HG03571 (cell line): Measurements from ENCODE around the gene PNMA8C.
"Not testable (repeated sequence)": the region's sequence is repeated elsewhere in the genome, so short reads cannot be mapped to it uniquely, and the experiment has no call there.

Experiments used
- ATAC-seq: cut with Tn5 transposase; IDR thresholded peaks from one replicate; pipeline ENCODE4 v1.9.1; 2021; ENCODE audit not compliant: unreplicated experiment

PNMA8C gene

GRCh38 chr19:46411925-46412649 lies 16.6 kb downstream of the PNMA8C start:
- ATAC-seq = no peak

- no peak for ATAC-seq
Measured at GRCh38 chr19:46411088-46411924, 17.4 kb downstream of the PNMA8C start.

DNA sequence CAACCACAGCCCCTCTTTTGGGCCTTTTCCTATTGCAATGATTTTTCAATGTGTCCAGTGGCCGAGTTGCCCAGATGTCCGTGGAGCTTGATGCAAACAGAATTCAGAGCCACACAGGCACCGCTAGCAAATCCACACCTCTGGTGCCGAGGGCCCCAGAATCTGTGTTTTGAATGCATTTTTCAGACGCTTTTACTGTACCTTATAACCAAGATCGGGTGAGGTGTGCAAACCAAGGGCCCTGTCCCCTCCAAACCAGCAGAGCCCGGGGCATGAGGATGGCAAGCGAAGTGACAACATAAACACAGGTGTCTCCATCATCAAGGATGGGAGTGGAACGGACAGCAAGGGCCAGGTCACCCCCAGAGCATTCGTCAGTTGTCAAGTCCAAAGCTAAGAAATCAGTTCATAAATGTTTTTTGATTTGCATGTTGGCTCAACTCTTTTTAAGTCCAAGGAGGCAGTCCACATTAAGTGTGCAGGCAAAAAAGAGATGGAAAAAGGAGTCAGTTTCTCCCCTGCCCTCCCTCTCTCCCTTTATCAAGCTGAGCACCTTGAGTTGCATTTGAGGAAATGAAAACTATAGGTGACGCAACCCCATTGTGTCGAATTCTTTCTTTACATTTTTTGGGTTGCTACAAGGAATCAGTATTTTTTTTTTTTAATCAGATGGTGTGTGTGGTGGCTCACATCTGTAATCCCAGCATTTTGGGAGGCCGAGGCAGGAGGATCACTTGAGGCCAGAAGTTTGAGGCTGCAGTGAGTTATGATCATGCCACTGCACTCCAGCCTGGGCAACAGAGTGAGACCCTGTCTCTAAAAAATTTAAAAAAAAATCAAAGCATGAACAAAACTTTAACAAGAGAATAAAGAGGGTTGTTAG lies 18.3 kb downstream of the PNMA8C start:
- no peak for ATAC-seq

DNA sequence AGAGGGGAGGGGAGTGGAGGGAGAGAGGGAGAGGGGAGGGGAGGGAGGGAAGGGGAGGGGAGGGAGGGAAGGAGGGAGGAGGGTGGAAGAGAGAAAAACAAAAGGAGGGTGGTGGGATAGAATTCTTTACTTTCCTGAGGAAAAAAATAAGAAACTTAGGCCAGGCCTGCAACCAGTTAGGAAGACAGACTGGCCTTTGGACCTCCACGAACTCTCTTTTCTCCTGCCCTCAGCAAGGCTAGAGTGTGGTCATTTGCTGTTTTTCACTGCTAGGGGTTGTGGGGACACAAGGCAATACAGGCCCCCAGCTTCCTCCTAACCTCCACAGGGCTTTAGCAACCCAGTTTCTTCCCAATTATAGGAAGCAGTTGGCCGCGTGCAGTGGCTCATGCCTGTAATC lies 19.5 kb downstream of the PNMA8C start:
- ATAC-seq = no peak

GRCh38 chr19:46408664-46409039 lies 20.1 kb downstream of the PNMA8C start:
- no peak for ATAC-seq

DNA sequence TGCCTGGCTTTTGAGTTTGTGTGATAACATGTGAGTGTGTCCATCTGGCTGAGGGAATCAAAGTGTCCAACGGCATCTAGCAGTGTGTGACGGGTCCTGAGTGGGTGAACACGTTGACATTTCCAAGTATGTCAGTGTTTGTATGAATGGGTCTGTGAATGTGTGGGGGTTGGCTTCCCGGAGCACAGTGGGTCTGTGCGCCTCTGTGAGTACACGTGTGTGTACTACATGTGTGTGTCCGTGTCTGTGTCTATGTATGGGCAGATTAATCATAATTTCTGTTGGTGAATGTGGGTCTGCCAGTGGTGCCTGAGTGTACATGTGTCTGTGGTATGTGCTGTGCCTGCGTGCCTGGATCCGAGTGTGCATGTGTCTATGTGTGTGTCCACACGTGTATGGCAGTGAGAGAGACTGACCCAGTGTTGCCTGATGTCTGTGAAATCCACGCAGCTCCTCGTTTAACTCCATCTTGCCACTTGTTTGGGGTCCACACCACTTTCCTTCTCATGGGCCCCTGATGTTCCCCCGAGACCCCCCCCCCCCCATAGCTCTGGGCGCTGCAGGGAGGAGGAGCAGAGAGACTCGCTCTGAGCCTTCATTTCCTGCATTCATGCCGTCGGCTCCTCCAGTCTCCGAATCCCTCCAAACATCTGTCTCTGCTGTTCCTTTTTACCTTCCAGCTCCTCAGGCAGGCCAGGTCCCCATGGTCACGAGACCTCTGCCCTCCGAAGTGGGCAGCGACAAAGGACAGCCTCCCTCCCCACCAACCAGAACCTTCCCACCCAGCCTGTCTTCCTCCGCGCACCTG lies 20.7 kb downstream of the PNMA8C start:
- no peak for ATAC-seq

DNA sequence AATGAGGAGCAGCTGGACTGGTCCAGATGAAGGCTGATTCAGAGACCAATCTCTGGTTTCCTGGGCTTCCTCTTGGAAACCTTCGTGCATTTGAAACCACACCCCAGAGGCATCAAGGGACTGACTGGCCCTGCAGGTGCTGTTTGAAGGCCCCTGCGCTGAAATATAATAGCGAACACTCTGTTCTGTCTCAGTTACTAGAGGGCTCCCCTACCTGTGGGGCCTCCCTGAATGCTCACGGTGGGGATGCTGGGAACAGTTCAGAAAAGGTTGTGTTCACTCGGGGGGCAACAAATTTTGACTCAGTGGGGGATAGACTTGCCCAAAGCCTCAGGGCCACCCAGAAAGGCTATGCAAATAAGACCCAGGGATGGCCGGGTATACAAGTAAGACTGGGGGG lies 21.8 kb downstream of the PNMA8C start:
- ATAC-seq = no peak

GRCh38 chr19:46404753-46405468 lies 23.8 kb downstream of the PNMA8C start:
- no peak for ATAC-seq

DNA sequence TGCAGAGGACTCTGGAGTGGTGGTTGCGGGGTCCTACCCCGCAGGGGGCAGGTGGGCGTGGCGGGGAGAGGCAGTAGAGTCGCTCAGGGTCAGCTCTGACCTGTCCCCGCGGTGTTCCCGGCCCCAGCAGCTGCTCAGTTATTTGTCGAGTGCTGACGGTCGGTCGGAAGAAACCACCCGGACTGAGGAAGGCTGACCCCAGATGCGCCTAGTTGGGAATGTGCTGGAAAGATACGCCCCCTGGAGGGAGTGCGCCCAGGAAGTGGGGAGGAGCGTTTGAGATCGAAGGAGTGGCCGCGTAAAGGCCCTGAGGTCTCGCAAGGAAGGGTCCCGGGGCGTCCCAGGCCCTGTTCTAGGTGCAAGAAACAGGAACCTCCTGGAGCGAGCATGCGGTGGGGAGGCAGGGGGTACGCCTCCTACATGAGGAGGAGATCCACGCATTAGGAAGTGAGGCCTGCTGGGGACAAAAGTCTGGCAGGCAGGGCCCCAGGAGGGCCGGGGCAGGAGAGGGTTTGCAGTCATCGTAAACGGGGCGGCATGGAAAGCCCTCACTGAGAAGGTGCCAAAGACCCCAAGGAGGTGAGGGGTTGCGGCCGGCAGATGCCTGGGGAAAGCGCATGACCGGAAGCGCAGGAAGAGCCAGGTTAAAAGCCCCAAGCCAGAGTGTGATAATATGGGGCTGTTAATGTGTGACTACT lies 24.5 kb downstream of the PNMA8C start:
- ATAC-seq = no peak

GRCh38 chr19:46402725-46403124 lies 26.0 kb downstream of the PNMA8C start:
- ATAC-seq = no peak

- ATAC-seq = not testable (repeated sequence)
Measured at GRCh38 chr19:46397801-46398479, 30.8 kb downstream of the PNMA8C start.

DNA sequence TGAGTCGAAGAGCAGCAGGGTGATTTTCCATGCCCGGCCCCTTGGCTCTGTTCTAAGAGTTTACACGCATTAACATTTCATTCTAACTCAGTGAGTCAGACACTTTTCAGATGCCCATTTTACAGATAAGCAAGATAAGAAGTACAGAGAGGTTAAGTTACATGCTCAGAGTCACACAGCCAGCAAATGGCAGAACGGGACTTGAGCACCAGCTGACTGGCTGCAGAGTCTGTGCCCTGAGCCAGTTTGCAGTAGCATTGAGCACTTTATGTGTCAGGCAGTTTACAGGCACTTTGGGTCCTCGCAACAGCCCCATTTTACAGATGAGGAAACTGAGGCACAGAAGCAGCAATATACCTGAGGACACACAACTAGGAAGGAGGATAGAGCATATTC lies 34.3 kb downstream of the PNMA8C start:
- no peak for ATAC-seq

DNA sequence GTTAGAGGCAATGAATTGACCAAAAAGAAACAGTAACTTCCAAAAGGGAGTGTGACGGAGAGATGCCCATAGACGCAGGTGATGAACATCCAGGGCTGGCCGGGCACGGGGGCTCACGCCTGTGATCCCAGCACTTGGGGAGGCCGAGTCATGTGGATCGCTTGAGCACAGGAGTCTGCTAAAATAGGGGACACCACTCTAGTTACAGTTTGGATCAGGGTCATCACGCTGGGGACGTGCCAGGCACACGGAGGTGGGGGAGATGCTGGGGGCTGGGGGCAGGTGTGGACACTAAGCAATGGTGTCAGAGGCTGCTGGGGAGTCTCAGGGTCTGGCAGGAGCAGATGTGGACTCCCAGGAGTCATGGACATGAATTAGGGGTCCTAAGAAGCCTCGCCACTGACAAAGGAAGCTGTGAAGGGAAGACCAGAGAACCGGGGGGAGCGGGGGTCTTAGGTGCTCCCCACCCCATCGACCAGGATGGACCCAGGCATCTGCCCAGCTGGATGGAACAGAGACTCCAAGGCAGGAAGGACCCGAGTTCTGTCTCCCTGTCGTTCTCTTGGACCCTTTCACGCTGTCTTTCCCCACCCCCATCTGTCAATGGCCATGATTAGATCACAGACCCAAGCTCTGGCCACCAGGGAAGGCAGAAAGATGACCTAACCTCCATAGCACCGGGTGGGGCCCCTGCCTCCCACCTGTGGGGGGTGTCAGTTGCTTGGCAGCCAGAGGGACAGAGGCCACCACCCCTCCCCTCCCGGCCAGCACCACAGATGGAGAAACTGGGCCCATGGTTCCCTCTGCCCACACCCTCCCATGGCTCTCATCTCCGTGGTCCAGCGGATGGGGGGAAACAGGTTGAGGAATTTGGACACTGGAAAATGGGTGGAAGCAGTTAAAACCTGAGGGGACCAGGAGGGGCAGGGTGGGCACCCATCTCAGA lies 35.0 kb downstream of the PNMA8C start:
- ATAC-seq = no peak

DNA sequence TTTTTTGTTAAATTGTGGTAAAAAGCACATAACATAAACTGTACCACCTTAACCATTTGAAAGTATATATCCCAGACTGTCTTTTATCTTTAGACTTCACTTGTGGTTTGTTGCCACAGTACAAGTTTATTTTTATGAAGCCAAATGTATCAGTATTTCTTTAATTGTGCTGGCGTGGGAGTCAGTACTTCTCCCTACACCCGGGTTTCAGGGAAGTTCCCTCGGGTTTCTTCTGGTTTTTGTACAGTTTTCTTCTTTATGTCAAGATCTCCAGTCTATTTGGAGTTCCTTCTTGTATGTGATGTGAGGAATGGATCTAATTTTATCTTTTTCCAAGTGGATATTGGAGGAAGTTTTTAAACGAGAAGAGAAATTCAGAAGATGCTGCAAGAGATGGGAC lies 35.9 kb downstream of the PNMA8C start:
- ATAC-seq = no peak

DNA sequence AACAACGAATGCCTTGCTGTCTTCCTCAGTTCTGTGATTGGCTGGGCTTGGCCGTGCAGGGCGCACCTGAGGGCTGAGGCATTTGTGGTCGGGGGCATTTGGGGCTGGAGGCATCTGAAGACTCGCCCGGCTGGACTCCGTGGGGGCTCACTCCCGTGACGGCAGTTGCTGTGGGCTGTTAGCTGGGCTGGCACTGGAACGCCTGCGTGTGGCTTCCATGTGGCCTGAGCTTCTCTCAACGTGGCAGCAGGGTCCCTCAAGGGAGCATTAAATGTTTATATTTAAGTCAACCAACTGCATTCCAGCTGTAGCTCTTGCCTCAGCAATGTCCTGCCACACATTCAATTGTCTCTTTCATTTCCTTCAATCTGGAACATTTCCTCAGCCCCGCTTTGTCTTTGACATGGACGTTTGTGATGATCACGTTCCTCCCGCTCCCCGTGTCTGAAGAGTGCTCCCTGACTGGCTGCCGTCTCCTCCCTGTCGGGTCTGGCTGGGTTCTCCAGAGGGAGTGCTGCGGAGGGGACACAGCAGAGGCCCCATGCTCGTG lies 36.4 kb downstream of the PNMA8C start:
- ATAC-seq = no peak

- ATAC-seq = no peak
Measured at GRCh38 chr19:46391296-46392251, 37.2 kb downstream of the PNMA8C start.
